ENCODE measurements around the gene VPS26A. TPM values are rescaled to one million over a fixed set of nuclear protein-coding genes. Genes with fewer than 3 reads are reported as not detected.
"Not testable (repeated sequence)": the region's sequence is repeated elsewhere in the genome, so short reads cannot be mapped to it uniquely, and the experiment has no call there.

VPS26A gene
- total RNA-seq, 1 donor from 2014 or later: 28.4 TPM

- H3K27ac Mint-ChIP-seq: no peak overlapping the region
- no peak for DNase-seq (ENCODE audit: low spot score)
- H3K4me3 Mint-ChIP-seq (ENCODE audit: low read depth): no peak overlapping the region
- intact Hi-C loops (cut with micrococcal nuclease): loop anchor here (10.0 kb wide), 1 partner anchor 105 kb away; the partner anchor contains the start of gene HKDC1
- peaks cover 8% of the 10 kb centered on the region for H3K4me1 Mint-ChIP-seq (ENCODE audit: low read depth)
- H3K27me3 Mint-ChIP-seq (ENCODE audit: low read depth): no peaks in the 10 kb centered on the region
- H3K36me3 Mint-ChIP-seq (ENCODE audit: low read depth): no peaks in the 10 kb centered on the region
- H3K9me3 Mint-ChIP-seq: no peaks in the 10 kb centered on the region
Observed at GRCh38 chr10:69119896-69120295, 4.1 kb upstream of the VPS26A start.

- Mint-ChIP-seq H3K27me3 (ENCODE audit: low read depth) (no peaks in the 10 kb centered on the region), H3K4me3 (ENCODE audit: low read depth) (peak overlapping the region; percentile 85), H3K9me3 (no peaks in the 10 kb centered on the region), H3K36me3 (ENCODE audit: low read depth) (no peaks in the 10 kb centered on the region), H3K27ac (peak overlapping the region; percentile 85), H3K4me1 (ENCODE audit: low read depth) (peaks cover 21% of the 10 kb centered on the region)
- no peak for DNase-seq (ENCODE audit: low spot score)
- intact Hi-C loops (cut with micrococcal nuclease): loop anchor here (1.0 to 10.0 kb wide), 4 partner anchors 33 to 222 kb away; partner anchors contain the start of genes DDX50 and HKDC1
Observed at GRCh38 chr10:69123306-69123746, 652 bp upstream of the VPS26A start.

GRCh38 chr10:69124563-69125268 lies 738 bp downstream of the VPS26A start:
- Mint-ChIP-seq H3K4me1 (ENCODE audit: low read depth) (peaks cover 24% of the 10 kb centered on the region), H3K9me3 (no peaks in the 10 kb centered on the region), H3K27ac (peak overlapping the region; percentile 86), H3K4me3 (ENCODE audit: low read depth) (peak overlapping the region; percentile 94), H3K36me3 (ENCODE audit: low read depth) (peaks cover 2% of the 10 kb centered on the region), H3K27me3 (ENCODE audit: low read depth) (no peaks in the 10 kb centered on the region)
- intact Hi-C loops (cut with micrococcal nuclease): loop anchor here (10.0 kb wide), 1 partner anchor 100 kb away; the partner anchor contains the start of gene HKDC1
- DNase-seq (ENCODE audit: low spot score): peak; percentile 59

- intact Hi-C loops (cut with micrococcal nuclease): loop anchor here (10.0 kb wide), 1 partner anchor 99 kb away; the partner anchor contains the start of gene HKDC1
- Mint-ChIP-seq H3K4me3 (ENCODE audit: low read depth) (peak overlapping the region; percentile 94), H3K4me1 (ENCODE audit: low read depth) (peaks cover 27% of the 10 kb centered on the region), H3K27ac (no peak overlapping the region), H3K9me3 (no peaks in the 10 kb centered on the region), H3K27me3 (ENCODE audit: low read depth) (no peaks in the 10 kb centered on the region), H3K36me3 (ENCODE audit: low read depth) (peaks cover 2% of the 10 kb centered on the region)
- no peak for DNase-seq (ENCODE audit: low spot score)
Observed at GRCh38 chr10:69125554-69125953, 1.6 kb downstream of the VPS26A start.

GRCh38 chr10:69130251-69130650 lies 6.3 kb downstream of the VPS26A start:
- peaks cover 26% of the 10 kb centered on the region for H3K36me3 Mint-ChIP-seq (ENCODE audit: low read depth)
- no peaks in the 10 kb centered on the region for H3K27me3 Mint-ChIP-seq (ENCODE audit: low read depth)
- H3K27ac Mint-ChIP-seq: no peak overlapping the region
- no peak overlapping the region for H3K4me3 Mint-ChIP-seq (ENCODE audit: low read depth)
- peaks cover 23% of the 10 kb centered on the region for H3K4me1 Mint-ChIP-seq (ENCODE audit: low read depth)
- DNase-seq (ENCODE audit: low spot score): no peak
- H3K9me3 Mint-ChIP-seq: no peaks in the 10 kb centered on the region
- intact Hi-C loops (cut with micrococcal nuclease): no loop called here

GRCh38 chr10:69139961-69140360 lies 16.0 kb downstream of the VPS26A start:
- H3K27me3 Mint-ChIP-seq (ENCODE audit: low read depth): no peaks in the 10 kb centered on the region
- no peaks in the 10 kb centered on the region for H3K9me3 Mint-ChIP-seq
- DNase-seq (ENCODE audit: low spot score): no peak
- no peaks in the 10 kb centered on the region for H3K4me1 Mint-ChIP-seq (ENCODE audit: low read depth)
- peaks cover 15% of the 10 kb centered on the region for H3K36me3 Mint-ChIP-seq (ENCODE audit: low read depth)
- H3K27ac Mint-ChIP-seq: no peak overlapping the region
- intact Hi-C loops (cut with micrococcal nuclease): no loop called here
- no peak overlapping the region for H3K4me3 Mint-ChIP-seq (ENCODE audit: low read depth)

- DNase-seq (ENCODE audit: low spot score): no peak
- Mint-ChIP-seq H3K9me3 (no peaks in the 10 kb centered on the region), H3K27me3 (ENCODE audit: low read depth) (no peaks in the 10 kb centered on the region), H3K4me3 (ENCODE audit: low read depth) (no peak overlapping the region), H3K4me1 (ENCODE audit: low read depth) (peaks cover 5% of the 10 kb centered on the region), H3K36me3 (ENCODE audit: low read depth) (peaks cover 10% of the 10 kb centered on the region), H3K27ac (no peak overlapping the region)
- intact Hi-C loops (cut with micrococcal nuclease): no loop called here
Observed at GRCh38 chr10:69141304-69141703, 17.3 kb downstream of the VPS26A start.

GRCh38 chr10:69142074-69142473 lies 18.1 kb downstream of the VPS26A start:
- H3K27ac Mint-ChIP-seq; H3K27me3 Mint-ChIP-seq (ENCODE audit: low read depth); DNase-seq (ENCODE audit: low spot score); intact Hi-C loops (cut with micrococcal nuclease); H3K4me1 Mint-ChIP-seq (ENCODE audit: low read depth); H3K9me3 Mint-ChIP-seq; H3K36me3 Mint-ChIP-seq (ENCODE audit: low read depth); H3K4me3 Mint-ChIP-seq (ENCODE audit: low read depth): not testable (repeated sequence)

GRCh38 chr10:69142983-69143382 lies 19.0 kb downstream of the VPS26A start:
- intact Hi-C loops (cut with micrococcal nuclease): no loop called here
- H3K4me1 Mint-ChIP-seq (ENCODE audit: low read depth): peaks cover 12% of the 10 kb centered on the region
- H3K36me3 Mint-ChIP-seq (ENCODE audit: low read depth): peaks cover 7% of the 10 kb centered on the region
- no peaks in the 10 kb centered on the region for H3K9me3 Mint-ChIP-seq
- H3K4me3 Mint-ChIP-seq (ENCODE audit: low read depth): no peak overlapping the region
- no peak for DNase-seq (ENCODE audit: low spot score)
- no peaks in the 10 kb centered on the region for H3K27me3 Mint-ChIP-seq (ENCODE audit: low read depth)
- H3K27ac Mint-ChIP-seq: no peak overlapping the region

GRCh38 chr10:69145329-69145728 lies 21.4 kb downstream of the VPS26A start:
- no peak overlapping the region for H3K4me3 Mint-ChIP-seq (ENCODE audit: low read depth)
- no peaks in the 10 kb centered on the region for H3K9me3 Mint-ChIP-seq
- peaks cover 14% of the 10 kb centered on the region for H3K4me1 Mint-ChIP-seq (ENCODE audit: low read depth)
- DNase-seq (ENCODE audit: low spot score): no peak
- intact Hi-C loops (cut with micrococcal nuclease): no loop called here
- no peak overlapping the region for H3K27ac Mint-ChIP-seq
- no peaks in the 10 kb centered on the region for H3K27me3 Mint-ChIP-seq (ENCODE audit: low read depth)
- H3K36me3 Mint-ChIP-seq (ENCODE audit: low read depth): peaks cover 5% of the 10 kb centered on the region

- Mint-ChIP-seq H3K4me3 (ENCODE audit: low read depth) (no peak overlapping the region), H3K36me3 (ENCODE audit: low read depth) (peaks cover 5% of the 10 kb centered on the region), H3K9me3 (no peaks in the 10 kb centered on the region), H3K4me1 (ENCODE audit: low read depth) (peaks cover 14% of the 10 kb centered on the region), H3K27ac (no peak overlapping the region), H3K27me3 (ENCODE audit: low read depth) (no peaks in the 10 kb centered on the region)
- DNase-seq (ENCODE audit: low spot score): no peak
- intact Hi-C loops (cut with micrococcal nuclease): no loop called here
Observed at GRCh38 chr10:69145864-69146263, 21.9 kb downstream of the VPS26A start.

- intact Hi-C loops (cut with micrococcal nuclease): no loop called here
Observed at GRCh38 chr10:69146759-69147158, 22.8 kb downstream of the VPS26A start.

GRCh38 chr10:69151984-69152383 lies 28.0 kb downstream of the VPS26A start:
- H3K4me3 Mint-ChIP-seq (ENCODE audit: low read depth): no peak overlapping the region
- no peaks in the 10 kb centered on the region for H3K27me3 Mint-ChIP-seq (ENCODE audit: low read depth)
- H3K9me3 Mint-ChIP-seq: no peaks in the 10 kb centered on the region
- H3K36me3 Mint-ChIP-seq (ENCODE audit: low read depth): peaks cover 2% of the 10 kb centered on the region
- intact Hi-C loops (cut with micrococcal nuclease): no loop called here
- peaks cover 5% of the 10 kb centered on the region for H3K4me1 Mint-ChIP-seq (ENCODE audit: low read depth)
- no peak for DNase-seq (ENCODE audit: low spot score)
- no peak overlapping the region for H3K27ac Mint-ChIP-seq

More at GRCh38 chr10:69146759-69147158, 22.8 kb downstream of the VPS26A start:
- DNase-seq (ENCODE audit: low spot score): no peak
- no peak overlapping the region for H3K27ac Mint-ChIP-seq
- no peak overlapping the region for H3K4me3 Mint-ChIP-seq (ENCODE audit: low read depth)
- no peaks in the 10 kb centered on the region for H3K9me3 Mint-ChIP-seq
- H3K36me3 Mint-ChIP-seq (ENCODE audit: low read depth): peaks cover 5% of the 10 kb centered on the region
- H3K4me1 Mint-ChIP-seq (ENCODE audit: low read depth): peaks cover 14% of the 10 kb centered on the region
- H3K27me3 Mint-ChIP-seq (ENCODE audit: low read depth): no peaks in the 10 kb centered on the region
